KOPT-K1 (cell line): ENCODE measurements around the gene TMEM116.
"Not testable (repeated sequence)": the region's sequence is repeated elsewhere in the genome, so short reads cannot be mapped to it uniquely, and the experiment has no call there.

Source experiments
- H3K27ac ChIP-seq: fragments of 200-600 bp; sonication (generic); 2 replicates; pipeline ENCODE4 v1.5.1; 2016; ENCODE audit warnings: antibody characterized with exemption, mild to moderate bottlenecking, low read depth, low read length; ENCODE audit not compliant: poor library complexity, severe bottlenecking
- H3K36me3 ChIP-seq: fragments of 200-600 bp; sonication (generic); 2 replicates; pipeline ENCODE4 v1.5.1; 2017; ENCODE audit warnings: antibody characterized with exemption, mild to moderate bottlenecking, low read length, moderate library complexity; ENCODE audit not compliant: insufficient read depth
- H3K9me3 ChIP-seq: fragments of 200-600 bp; sonication (generic); 2 replicates; pipeline ENCODE4 v1.5.1; 2017; ENCODE audit warnings: antibody characterized with exemption, low read length, mild to moderate bottlenecking; ENCODE audit not compliant: insufficient read depth, poor library complexity, severe bottlenecking

TMEM116 gene

GRCh38 chr12:111997300-111997699, 15.7 kb downstream of the TMEM116 start:
- Histone ChIP-seq H3K27ac (peak overlapping the region; percentile 16), H3K9me3 (no peaks in the 10 kb centered on the region), H3K36me3 (no peaks in the 10 kb centered on the region)

- Histone ChIP-seq H3K36me3 (no peaks in the 10 kb centered on the region), H3K9me3 (no peaks in the 10 kb centered on the region), H3K27ac (peak overlapping the region; percentile 70)
These were observed 17.0 kb downstream of the TMEM116 start for GRCh38 chr12:111995782-111996480.

- not testable (repeated sequence) for H3K36me3 ChIP-seq, H3K9me3 ChIP-seq
- H3K27ac ChIP-seq: peak overlapping the region; percentile 70
These were observed 18.5 kb downstream of the TMEM116 start for GRCh38 chr12:111994211-111995111.

- H3K36me3 ChIP-seq: no peaks in the 10 kb centered on the region
- no peaks in the 10 kb centered on the region for H3K9me3 ChIP-seq
- peak overlapping the region; percentile 70 for H3K27ac ChIP-seq
These were observed 19.4 kb downstream of the TMEM116 start for GRCh38 chr12:111993292-111994150.

GRCh38 chr12:111992464-111992863, 20.5 kb downstream of the TMEM116 start:
- Histone ChIP-seq H3K36me3 (no peaks in the 10 kb centered on the region), H3K9me3 (no peaks in the 10 kb centered on the region), H3K27ac (peak overlapping the region; percentile 70)

- H3K9me3 ChIP-seq: no peaks in the 10 kb centered on the region
- no peaks in the 10 kb centered on the region for H3K36me3 ChIP-seq
- H3K27ac ChIP-seq: peak overlapping the region; percentile 30
These were observed 21.0 kb downstream of the TMEM116 start for GRCh38 chr12:111991946-111992345.

GRCh38 chr12:111991535-111991934, 21.4 kb downstream of the TMEM116 start:
- H3K27ac ChIP-seq: peak overlapping the region; percentile 30
- H3K9me3 ChIP-seq: no peaks in the 10 kb centered on the region
- no peaks in the 10 kb centered on the region for H3K36me3 ChIP-seq

GRCh38 chr12:111984820-111985219, 28.1 kb downstream of the TMEM116 start:
- H3K27ac ChIP-seq: no peak overlapping the region
- no peaks in the 10 kb centered on the region for H3K36me3 ChIP-seq
- no peaks in the 10 kb centered on the region for H3K9me3 ChIP-seq

GRCh38 chr12:111981987-111982386, 31.0 kb downstream of the TMEM116 start:
- Histone ChIP-seq H3K36me3 (no peaks in the 10 kb centered on the region), H3K27ac (no peak overlapping the region), H3K9me3 (no peaks in the 10 kb centered on the region)

- Histone ChIP-seq H3K36me3 (no peaks in the 10 kb centered on the region), H3K9me3 (no peaks in the 10 kb centered on the region), H3K27ac (no peak overlapping the region)
These were observed 32.4 kb downstream of the TMEM116 start for GRCh38 chr12:111980598-111980997.

GRCh38 chr12:111978545-111978944, 34.4 kb downstream of the TMEM116 start:
- Histone ChIP-seq H3K27ac (no peak overlapping the region), H3K9me3 (no peaks in the 10 kb centered on the region), H3K36me3 (no peaks in the 10 kb centered on the region)

- no peaks in the 10 kb centered on the region for H3K36me3 ChIP-seq
- no peak overlapping the region for H3K27ac ChIP-seq
- no peaks in the 10 kb centered on the region for H3K9me3 ChIP-seq
These were observed 36.1 kb downstream of the TMEM116 start for GRCh38 chr12:111976860-111977259.

GRCh38 chr12:111976291-111976690, 36.7 kb downstream of the TMEM116 start:
- Histone ChIP-seq H3K36me3 (no peaks in the 10 kb centered on the region), H3K9me3 (peaks cover 4% of the 10 kb centered on the region), H3K27ac (no peak overlapping the region)

- Histone ChIP-seq H3K27ac (no peak overlapping the region), H3K9me3 (peaks cover 13% of the 10 kb centered on the region)
These were observed 37.6 kb downstream of the TMEM116 start for GRCh38 chr12:111975161-111975931.

More at GRCh38 chr12:111975161-111975931, 37.6 kb downstream of the TMEM116 start:
- H3K36me3 ChIP-seq: no peaks in the 10 kb centered on the region
